ENCODE data around the gene SLC1A5. TPM values are rescaled to one million over a fixed set of nuclear protein-coding genes. Genes with fewer than 3 reads are reported as not detected.
"Not testable (repeated sequence)": the region's sequence is repeated elsewhere in the genome, so short reads cannot be mapped to it uniquely, and the experiment has no call there.

SLC1A5 gene
- total RNA-seq, 4 donors from 2014 or later: 76.8 to 107 (median 83.4) TPM

GRCh38 chr19:46772170-46773017, 16.0 kb downstream of the SLC1A5 start:
- Histone ChIP-seq H3K9me3 (no peaks in the 10 kb centered on the region), H3K27me3 (no peaks in the 10 kb centered on the region), H3K4me3 (no peak overlapping the region), H3K27ac (no peak overlapping the region), H3K4me1 (no peaks in the 10 kb centered on the region), H3K36me3 (peaks cover 0 to 43% (median 21%) of the 10 kb centered on the region in 3 donors)
- DNase-seq (ENCODE audit: low spot score in 2 of 2): no peak
- TF ChIP-seq EP300 (IDR thresholded peaks at IDR 0.05) (no peak), CTCF (IDR thresholded peaks at IDR 0.05) (no peak), POLR2A (IDR thresholded peaks at IDR 0.05) (no peak)
- 84 to 86% methylated on average over 11 of the region's 12 CpGs for WGBS, 2 donors

- peak overlapping the region in 2 of 4 donors; percentile 47 to 60 for H3K27ac ChIP-seq
- not testable (repeated sequence) for H3K4me1 ChIP-seq; H3K9me3 ChIP-seq; H3K27me3 ChIP-seq; DNase-seq (ENCODE audit: low spot score in 2 of 2); H3K4me3 ChIP-seq; H3K36me3 ChIP-seq
- 20 to 30% methylated on average over 4 of the region's 4 CpGs for WGBS, 2 donors
These were observed 19.6 kb downstream of the SLC1A5 start for GRCh38 chr19:46768746-46769145.

- TF ChIP-seq EP300 (IDR thresholded peaks at IDR 0.05) (no peak), CTCF (IDR thresholded peaks at IDR 0.05) (peak; percentile 34 to 53 (median 42)), POLR2A (IDR thresholded peaks at IDR 0.05) (no peak)
- no peak for DNase-seq (ENCODE audit: low spot score in 2 of 2)
- no peaks in the 10 kb centered on the region for H3K36me3 ChIP-seq
- no peaks in the 10 kb centered on the region for H3K9me3 ChIP-seq
- 56 to 60% methylated on average over 18 of the region's 18 CpGs for WGBS, 2 donors
- H3K4me1 ChIP-seq: peaks cover 0 to 7% (median under 1%) of the 10 kb centered on the region in 4 donors
- no peak overlapping the region for H3K4me3 ChIP-seq
- H3K27me3 ChIP-seq: no peaks in the 10 kb centered on the region
- no peak overlapping the region for H3K27ac ChIP-seq
These were observed 21.7 kb downstream of the SLC1A5 start for GRCh38 chr19:46766569-46767317.

GRCh38 chr19:46764817-46765291, 23.5 kb downstream of the SLC1A5 start:
- H3K27me3 ChIP-seq: no peaks in the 10 kb centered on the region
- DNase-seq (ENCODE audit: low spot score in 2 of 2): no peak
- H3K27ac ChIP-seq: no peak overlapping the region
- H3K4me3 ChIP-seq: no peak overlapping the region
- peaks cover 0 to 26% (median 10%) of the 10 kb centered on the region in 4 donors for H3K4me1 ChIP-seq
- H3K36me3 ChIP-seq: no peaks in the 10 kb centered on the region
- 47 to 55% methylated on average over 11 of the region's 11 CpGs for WGBS, 2 donors
- TF ChIP-seq EP300 (IDR thresholded peaks at IDR 0.05): no peak
- no peak for TF ChIP-seq CTCF (IDR thresholded peaks at IDR 0.05)
- TF ChIP-seq POLR2A (IDR thresholded peaks at IDR 0.05): no peak
- no peaks in the 10 kb centered on the region for H3K9me3 ChIP-seq

- Histone ChIP-seq H3K27ac (peak overlapping the region in 1 of 4 donors; percentile 78), H3K9me3 (no peaks in the 10 kb centered on the region)
These were observed 26.0 kb downstream of the SLC1A5 start for GRCh38 chr19:46762245-46762890.

More at GRCh38 chr19:46762245-46762890, 26.0 kb downstream of the SLC1A5 start:
- peaks cover 0 to under 1% (median 0%) of the 10 kb centered on the region in 3 donors for H3K36me3 ChIP-seq
- no peak overlapping the region for H3K4me3 ChIP-seq
- no peak for DNase-seq (ENCODE audit: low spot score in 2 of 2)
- no peaks in the 10 kb centered on the region for H3K27me3 ChIP-seq
- WGBS, 2 donors: 71 to 75% methylated on average over 6 of the region's 6 CpGs
- peaks cover 0 to 41% (median 11%) of the 10 kb centered on the region in 4 donors for H3K4me1 ChIP-seq
- TF ChIP-seq POLR2A (IDR thresholded peaks at IDR 0.05): no peak
- TF ChIP-seq CTCF (IDR thresholded peaks at IDR 0.05): no peak
- no peak for TF ChIP-seq EP300 (IDR thresholded peaks at IDR 0.05)

Data from tibial nerve (tissue), 4 donors.